Lung (tissue), 5 donors: ENCODE data around the gene AUTS2. TPM values are rescaled to one million over a fixed set of nuclear protein-coding genes. Genes with fewer than 3 reads are reported as not detected.

ENCODE experiments used
- polyA plus RNA-seq, 2 donors: library from polyadenylated mRNA; stranded (reverse); fragments of 200-250 nt; gene quantifications; one replicate each; pipeline ENCODE4 v1.2.1, GENCODE V29; 2013
- small RNA-seq: library from RNA; depleted of rRNA; stranded (forward); fragments of <200 nt; gene quantifications from one replicate; pipeline ENCODE3, GENCODE V24; 2014; ENCODE audit warnings: low replicate concordance
- total RNA-seq, 2 donors: library from RNA; depleted of rRNA in 1 of 2; stranded (reverse); fragments of >200 nt in 1 of 2; gene quantifications; one replicate each; pipeline ENCODE4 v1.2.1, GENCODE V29; 2014 to 2021
- donor health status: Bipolar disorder and iron deficiency.
- donor health status: healthy.
- donor health status: DM: yes; HTN: yes; CAD: no.

Gene AUTS2
- total and polyA plus RNA-seq, 4 donors = 11.8 to 115 (median 40.6) TPM

Small RNA genes lying within 50 kb of the gene (small RNA-seq; reads per million reads assigned to genes)
- not detected for gene AC073873.1
